H1 (cell line): ENCODE measurements around the gene TLE5. TPM values are rescaled to one million over a fixed set of nuclear protein-coding genes. Genes with fewer than 3 reads are reported as not detected.

Experiments
- CHD7 ChIP-seq: fragments of 300-600 bp; sonication (generic); IDR thresholded peaks from 2 replicates; pipeline ENCODE4 v1.7.1; 2012; ENCODE audit warnings: low read length, moderate library complexity, mild to moderate bottlenecking, inconsistent platforms; ENCODE audit not compliant: insufficient replicate concordance
- EGR1 ChIP-seq: IDR thresholded peaks from 2 replicates; pipeline ENCODE4 v1.6.1; 2011; ENCODE audit warnings: low read depth, low read length, borderline replicate concordance
- FOSL1 ChIP-seq: IDR thresholded peaks from 2 replicates; pipeline ENCODE4 v1.6.1; 2011; ENCODE audit warnings: mild to moderate bottlenecking, low read depth, low read length, moderate library complexity; ENCODE audit not compliant: insufficient read depth
- SP2 ChIP-seq: IDR thresholded peaks from 2 replicates; pipeline ENCODE4 v1.6.1; 2012; ENCODE audit warnings: mild to moderate bottlenecking, low read length, inconsistent platforms
- polyA plus RNA-seq, 7 experiments: library from polyadenylated mRNA; depleted of rRNA in 3 of 7; stranded (reverse) in 5 of 7; unstranded in 2 of 7; fragments of >200 nt in 5 of 7; fragments of 200-250 nt in 2 of 7; gene quantifications; 1 replicate in 5 of 7; 2 replicates in 1 of 7; 4 replicates in 1 of 7; pipeline versions ENCODE4 v1.2.1 to v1.2.3, GENCODE V29; 2011 to 2013; ENCODE audit warnings: missing spikeins in 2 of 7, mixed read lengths in 2 of 7
- total RNA-seq: library from RNA; stranded (reverse); fragmentation: NEBNext Ultra II Directional; extraction: Animal tissue kit (Norgen Biotek cat#: 25700); gene quantifications from 2 replicates; pipeline ENCODE4 v1.2.1, GENCODE V29; 2021

TLE5 gene
- total and polyA plus RNA-seq, 2 of the 8 experiments (the other 6 are each of a cell fraction or from before 2014, with no cell fraction given), result 187 to 285 TPM

- TF ChIP-seq FOSL1 (no peak), CHD7 (no peak), EGR1 (peak; percentile 32; the same call in 1 of the 2 replicates), SP2 (no peak)
Observed at GRCh38 chr19:3035542-3036118, 26.7 kb downstream of the TLE5 start (continued).
